B cell (primary cell): ENCODE measurements around the gene SPHK1. TPM values are rescaled to one million over a fixed set of nuclear protein-coding genes. Genes with fewer than 3 reads are reported as not detected.
"Not testable (repeated sequence)": the region's sequence is repeated elsewhere in the genome, so short reads cannot be mapped to it uniquely, and the experiment has no call there.

Source experiments
- ATAC-seq: fragments of 200-7000 bp; cut with Tn5 transposase; one replicate; pipeline ENCODE4 v1.10.0; 2021; ENCODE audit warnings: low read depth, mild to moderate bottlenecking, moderate number of reproducible peaks, moderate library complexity
- CTCF ChIA-PET: fragments of 350-600 bp; sonication (Branson Sonifier 250); formaldehyde crosslinking; loops from one replicate; lab custom pipeline; 2021; ENCODE audit warnings: antibody characterized with exemption, inconsistent platforms; lab: Charles Lee
- POLR2A ChIA-PET: fragments of 350-600 bp; sonication (Branson Sonifier 250); formaldehyde crosslinking; loops from one replicate; lab custom pipeline; 2021; ENCODE audit warnings: antibody characterized with exemption; lab: Charles Lee
- DNase-seq: peaks from one replicate; pipeline ENCODE4 v3.0.0; 2013
- H2AFZ ChIP-seq: 2 replicates; pipeline ENCODE4 v1.6.1; 2012; ENCODE audit warnings: mild to moderate bottlenecking, low read depth, low read length; ENCODE audit not compliant: insufficient read depth, poor library complexity, severe bottlenecking
- H3K27ac ChIP-seq, 2 donors: 1 replicate in 1 of 2; 2 replicates in 1 of 2; pipeline ENCODE4 v1.5.1; 2012 to 2013; ENCODE audit warnings: low read length in 2 of 2, mild to moderate bottlenecking in 2 of 2, moderate library complexity in 1 of 2
- H3K27me3 ChIP-seq, 4 experiments: fragments of 200-600 bp in 1 of 4; sonication (generic) in 1 of 4; replicated peaks in 1 of 4; 1 replicate in 2 of 4; 2 replicates in 2 of 4; pipeline versions ENCODE4 v1.6.1 to v1.7.0; 2013 to 2016; ENCODE audit warnings: low read length in 3 of 4, mild to moderate bottlenecking in 2 of 4, mixed read lengths in 1 of 4, moderate library complexity in 1 of 4; ENCODE audit not compliant: insufficient read depth in 4 of 4, control insufficient read depth in 3 of 4; ENCODE audit errors: control extremely low read depth in 1 of 4
- H3K36me3 ChIP-seq, 2 experiments: replicated peaks in 1 of 2; 1 replicate in 1 of 2; 2 replicates in 1 of 2; pipeline versions ENCODE4 v1.6.1 to v1.7.1; 2013; ENCODE audit warnings: low read length in 1 of 2; ENCODE audit not compliant: insufficient read depth in 2 of 2, control insufficient read depth in 1 of 2; ENCODE audit errors: control extremely low read depth in 1 of 2, extremely low read depth in 1 of 2
- H3K4me1 ChIP-seq, 2 donors: fragments of 200-600 bp in 1 of 2; sonication (generic) in 1 of 2; 1 replicate in 1 of 2; 2 replicates in 1 of 2; pipeline versions ENCODE4 v1.5.1 to v1.6.1; 2013 to 2017; ENCODE audit warnings: low read length in 2 of 2; ENCODE audit not compliant: control insufficient read depth in 2 of 2, insufficient read depth in 2 of 2
- H3K4me2 ChIP-seq: replicated peaks from 2 replicates; pipeline ENCODE3; 2012; ENCODE audit warnings: mild to moderate bottlenecking, low read depth, low read length; ENCODE audit not compliant: poor library complexity, severe bottlenecking
- H3K4me3 ChIP-seq, 5 experiments: fragments of 200-600 bp in 1 of 5; sonication (generic) in 1 of 5; 1 replicate in 3 of 5; 2 replicates in 2 of 5; pipeline versions ENCODE4 v1.5.1 to v1.7.0; 2011 to 2016; ENCODE audit warnings: low read length in 4 of 5, mild to moderate bottlenecking in 4 of 5, low read depth in 2 of 5, control low read depth in 1 of 5, moderate library complexity in 1 of 5; ENCODE audit not compliant: insufficient read depth in 1 of 5; ENCODE audit errors: control extremely low read depth in 1 of 5, extremely low read depth in 1 of 5
- H3K79me2 ChIP-seq: fragments of 200-600 bp; sonication (generic); one replicate; pipeline ENCODE4 v1.6.0; 2016; ENCODE audit warnings: low read length; ENCODE audit not compliant: control insufficient read depth, insufficient read depth
- H3K9ac ChIP-seq: fragments of 200-600 bp; sonication (generic); 2 replicates; pipeline ENCODE4 v1.6.1; 2017; ENCODE audit warnings: mild to moderate bottlenecking, low read length, moderate library complexity
- H3K9me3 ChIP-seq, 3 donors: one replicate each; pipeline versions ENCODE4 v1.6.1 to v1.7.1; 2013; ENCODE audit warnings: low read length in 2 of 3; ENCODE audit not compliant: control insufficient read depth in 2 of 3, insufficient read depth in 1 of 3; ENCODE audit errors: control extremely low read depth in 1 of 3
- H4K20me1 ChIP-seq: 2 replicates; pipeline ENCODE4 v1.6.0; 2012; ENCODE audit warnings: mild to moderate bottlenecking, low read length; ENCODE audit not compliant: insufficient read depth, control insufficient read depth, poor library complexity, severe bottlenecking
- H3K27ac Mint-ChIP-seq: one replicate; pipeline ENCODE4 v1.8.0; 2021; ENCODE audit warnings: mixed read lengths
- H3K27me3 Mint-ChIP-seq: one replicate; pipeline ENCODE4 v1.8.0; 2021; ENCODE audit warnings: mixed read lengths
- H3K4me1 Mint-ChIP-seq: one replicate; pipeline ENCODE4 v1.8.0; 2021; ENCODE audit warnings: mixed read lengths
- H3K4me3 Mint-ChIP-seq: one replicate; pipeline ENCODE4 v1.8.0; 2021; ENCODE audit warnings: mixed read lengths
- H3K9me3 Mint-ChIP-seq: one replicate; pipeline ENCODE4 v1.8.0; 2022; ENCODE audit warnings: mixed read lengths; ENCODE audit not compliant: insufficient read depth
- EZH2 ChIP-seq: IDR thresholded peaks from 2 replicates; pipeline ENCODE4 v1.6.1; 2012; ENCODE audit warnings: borderline replicate concordance, low read depth, mild to moderate bottlenecking, moderate library complexity, low read length; ENCODE audit not compliant: insufficient read depth, poor library complexity, severe bottlenecking
- WGBS: methylation state at CpG from one replicate; pipeline ENCODE4 v1.1.5; 2013; ENCODE audit warnings: missing lambda C conversion rate; ENCODE audit not compliant: insufficient coverage; 5-methylcytosine and 5-hydroxymethylcytosine counted together
- intact Hi-C: fragments of 100-400 bp; cut with micrococcal nuclease; formaldehyde crosslinking; loops from one replicate; pipeline ENCODE4 v1.10.0; 2022
- polyA plus RNA-seq: library from polyadenylated mRNA; depleted of rRNA; stranded (reverse); fragments of >200 nt; gene quantifications from 2 replicates; pipeline ENCODE4 v1.2.3, GENCODE V29; 2012
- total RNA-seq, 2 donors: library from RNA; stranded (reverse); fragments of 120-200 nt in 1 of 2; gene quantifications; 1 replicate in 1 of 2; 2 replicates in 1 of 2; pipeline versions ENCODE4 v1.2.3 to v1.2.4, GENCODE V29; 2013 to 2022
- TF ChIP-seq, protein P1 (sequence below): fragments of 200-600 bp; IDR thresholded peaks from one replicate; pipeline ENCODE4 v1.8.0; 2022; ENCODE audit warnings: antibody characterized with exemption, mild to moderate bottlenecking

SPHK1 gene
- total and polyA plus RNA-seq, 2 donors (not counting 1 experiment from before 2014, with no cell fraction given): 1.1 to 2.4 TPM

DNA sequence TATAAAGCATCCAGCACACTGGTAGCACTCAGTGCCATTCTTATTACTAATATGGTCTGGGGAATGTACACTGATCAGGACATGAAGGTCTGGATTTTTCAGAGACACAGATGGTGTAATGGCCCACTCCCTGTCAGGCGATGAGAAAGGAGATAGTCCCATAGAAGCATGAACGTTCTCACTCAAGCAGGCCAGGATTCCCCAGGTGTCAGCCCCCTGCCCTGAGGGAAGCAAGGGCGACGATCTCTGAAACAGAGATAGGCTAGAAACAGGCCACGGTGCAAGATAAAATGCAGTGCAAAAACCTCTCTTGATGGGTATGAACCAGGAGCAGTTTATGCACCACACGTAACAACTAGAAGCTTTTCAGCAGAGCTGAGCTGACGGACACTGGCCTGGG lies 41.3 kb upstream of the SPHK1 start:
- Histone ChIP-seq H3K27ac (no peak overlapping the region), H3K9me3 (no peaks in the 10 kb centered on the region), H2AFZ (no peak overlapping the region), H3K27me3 (no peaks in the 10 kb centered on the region), H3K79me2 (peaks cover 23% of the 10 kb centered on the region), H3K36me3 (peaks cover 9 to 17% of the 10 kb centered on the region in 2 experiments), H3K9ac (no peak overlapping the region), H3K4me3 (no peak overlapping the region), H3K4me1 (no peaks in the 10 kb centered on the region), H4K20me1 (no peaks in the 10 kb centered on the region), H3K4me2 (no peak overlapping the region)
- intact Hi-C loops: no loop called here
- H3K27ac Mint-ChIP-seq: no peak overlapping the region
- no peak for DNase-seq
- H3K4me3 Mint-ChIP-seq: no peak overlapping the region
- no peaks in the 10 kb centered on the region for H3K27me3 Mint-ChIP-seq
- no peaks in the 10 kb centered on the region for H3K9me3 Mint-ChIP-seq
- ChIA-PET CTCF (interaction anchor here (1.6 kb wide), 1 partner anchor 55 kb away, joined by 5 read pairs; no protein-coding TSS in a partner anchor), POLR2A (no interaction called here)
- TF ChIP-seq EZH2: no peak
- TF ChIP-seq, protein P1, sequence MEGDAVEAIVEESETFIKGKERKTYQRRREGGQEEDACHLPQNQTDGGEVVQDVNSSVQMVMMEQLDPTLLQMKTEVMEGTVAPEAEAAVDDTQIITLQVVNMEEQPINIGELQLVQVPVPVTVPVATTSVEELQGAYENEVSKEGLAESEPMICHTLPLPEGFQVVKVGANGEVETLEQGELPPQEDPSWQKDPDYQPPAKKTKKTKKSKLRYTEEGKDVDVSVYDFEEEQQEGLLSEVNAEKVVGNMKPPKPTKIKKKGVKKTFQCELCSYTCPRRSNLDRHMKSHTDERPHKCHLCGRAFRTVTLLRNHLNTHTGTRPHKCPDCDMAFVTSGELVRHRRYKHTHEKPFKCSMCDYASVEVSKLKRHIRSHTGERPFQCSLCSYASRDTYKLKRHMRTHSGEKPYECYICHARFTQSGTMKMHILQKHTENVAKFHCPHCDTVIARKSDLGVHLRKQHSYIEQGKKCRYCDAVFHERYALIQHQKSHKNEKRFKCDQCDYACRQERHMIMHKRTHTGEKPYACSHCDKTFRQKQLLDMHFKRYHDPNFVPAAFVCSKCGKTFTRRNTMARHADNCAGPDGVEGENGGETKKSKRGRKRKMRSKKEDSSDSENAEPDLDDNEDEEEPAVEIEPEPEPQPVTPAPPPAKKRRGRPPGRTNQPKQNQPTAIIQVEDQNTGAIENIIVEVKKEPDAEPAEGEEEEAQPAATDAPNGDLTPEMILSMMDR: no peak
- H3K4me1 Mint-ChIP-seq: no peaks in the 10 kb centered on the region
- WGBS: over 99% methylated on average over 7 of the region's 7 CpGs
- no peak for ATAC-seq

GRCh38 chr17:76345377-76345974 lies 38.9 kb upstream of the SPHK1 start:
- H3K79me2 ChIP-seq: peaks cover 23% of the 10 kb centered on the region
- intact Hi-C loops: no loop called here
- H3K4me3 ChIP-seq: no peak overlapping the region
- H3K27ac ChIP-seq: no peak overlapping the region
- DNase-seq: no peak
- Mint-ChIP-seq H3K27ac (no peak overlapping the region), H3K4me1 (no peaks in the 10 kb centered on the region), H3K9me3 (no peaks in the 10 kb centered on the region), H3K27me3 (no peaks in the 10 kb centered on the region), H3K4me3 (no peak overlapping the region)
- ChIA-PET CTCF (interaction anchor here (0.6 kb wide), 2 partner anchors 66 to 745 kb away, joined by 3 read pairs; no protein-coding TSS in a partner anchor), POLR2A (no interaction called here)
- peaks cover 8 to 17% of the 10 kb centered on the region in 2 experiments for H3K36me3 ChIP-seq
- no peak for ATAC-seq
- WGBS: 95% methylated on average over 14 of the region's 14 CpGs
- no peaks in the 10 kb centered on the region for H3K27me3 ChIP-seq
- no peak overlapping the region for H3K9ac ChIP-seq
- no peak overlapping the region for H3K4me2 ChIP-seq
- no peaks in the 10 kb centered on the region for H3K9me3 ChIP-seq
- H4K20me1 ChIP-seq: no peaks in the 10 kb centered on the region
- TF ChIP-seq, protein P1: no peak
- TF ChIP-seq EZH2: no peak
- no peak overlapping the region for H2AFZ ChIP-seq
- H3K4me1 ChIP-seq: no peaks in the 10 kb centered on the region

- CTCF ChIA-PET: not testable (repeated sequence)
Measured at GRCh38 chr17:76346936-76347335, 37.5 kb upstream of the SPHK1 start.

More at GRCh38 chr17:76346936-76347335, 37.5 kb upstream of the SPHK1 start:
- H3K4me3 ChIP-seq, H3K9ac ChIP-seq, H3K27me3 ChIP-seq, H4K20me1 ChIP-seq, intact Hi-C loops, H3K9me3 ChIP-seq, H3K27me3 Mint-ChIP-seq, H3K4me1 Mint-ChIP-seq, H3K27ac ChIP-seq, H3K9me3 Mint-ChIP-seq, H3K4me3 Mint-ChIP-seq, H3K4me2 ChIP-seq, H3K27ac Mint-ChIP-seq, POLR2A ChIA-PET, H2AFZ ChIP-seq, H3K4me1 ChIP-seq, ATAC-seq, DNase-seq: not testable (repeated sequence)
- peaks cover 8 to 17% of the 10 kb centered on the region in 2 experiments for H3K36me3 ChIP-seq
- H3K79me2 ChIP-seq: peaks cover 23% of the 10 kb centered on the region
- WGBS: 98% methylated on average over 11 of the region's 11 CpGs
